Osteocyte (in vitro differentiated cells): ENCODE measurements around the gene SLC13A4. TPM values are rescaled to one million over a fixed set of nuclear protein-coding genes. Genes with fewer than 3 reads are reported as not detected.

Source experiments
- DNase-seq: peaks from one replicate; pipeline ENCODE4 v3.0.0; 2021; ENCODE audit warnings: mixed read lengths; ENCODE audit not compliant: unreplicated experiment; ENCODE audit errors: extremely low spot score
- H3K27ac Mint-ChIP-seq: one replicate; pipeline ENCODE4 v1.8.0; 2021; ENCODE audit warnings: mild to moderate bottlenecking, mixed read lengths; ENCODE audit not compliant: unreplicated experiment
- H3K27me3 Mint-ChIP-seq: one replicate; pipeline ENCODE4 v1.8.0; 2021; ENCODE audit warnings: mixed read lengths; ENCODE audit not compliant: unreplicated experiment
- H3K36me3 Mint-ChIP-seq: one replicate; pipeline ENCODE4 v1.8.0; 2021; ENCODE audit warnings: mixed read lengths; ENCODE audit not compliant: unreplicated experiment
- H3K4me1 Mint-ChIP-seq: one replicate; pipeline ENCODE4 v1.8.0; 2021; ENCODE audit warnings: mixed read lengths; ENCODE audit not compliant: unreplicated experiment
- H3K4me3 Mint-ChIP-seq: one replicate; pipeline ENCODE4 v1.8.0; 2021; ENCODE audit warnings: mild to moderate bottlenecking, moderate library complexity, mixed read lengths; ENCODE audit not compliant: unreplicated experiment
- H3K9me3 Mint-ChIP-seq: one replicate; pipeline ENCODE4 v1.8.0; 2021; ENCODE audit warnings: mixed read lengths; ENCODE audit not compliant: unreplicated experiment
- CTCF ChIP-seq: fragments of 200-600 bp; sonication (generic); IDR thresholded peaks from 2 replicates; pipeline ENCODE4 v1.5.0; 2021; ENCODE audit warnings: antibody characterized with exemption, mild to moderate bottlenecking, moderate library complexity
- total RNA-seq: library from RNA; stranded (reverse); gene quantifications from 2 replicates; pipeline ENCODE4 v1.2.1, GENCODE V29; 2021

Gene SLC13A4
- total RNA-seq, 1 donor from 2014 or later, result 0.81 TPM

GRCh38 chr7:135659159-135659846, 68.7 kb downstream of the SLC13A4 start:
- Mint-ChIP-seq H3K9me3 (no peaks in the 10 kb centered on the region), H3K4me3 (no peak overlapping the region), H3K27me3 (no peaks in the 10 kb centered on the region), H3K27ac (no peak overlapping the region), H3K36me3 (no peaks in the 10 kb centered on the region), H3K4me1 (peaks cover 19% of the 10 kb centered on the region)
- TF ChIP-seq CTCF, result no peak
- DNase-seq, result no peak

GRCh38 chr7:135658564-135658963, 69.4 kb downstream of the SLC13A4 start:
- Mint-ChIP-seq H3K27ac (no peak overlapping the region), H3K4me1 (peaks cover 12% of the 10 kb centered on the region), H3K4me3 (no peak overlapping the region), H3K9me3 (no peaks in the 10 kb centered on the region), H3K36me3 (no peaks in the 10 kb centered on the region), H3K27me3 (no peaks in the 10 kb centered on the region)
- TF ChIP-seq CTCF, result no peak
- no peak for DNase-seq

GRCh38 chr7:135653340-135654080, 74.5 kb downstream of the SLC13A4 start:
- DNase-seq, result no peak
- Mint-ChIP-seq H3K27me3 (no peaks in the 10 kb centered on the region), H3K27ac (peak overlapping the region; percentile 12), H3K36me3 (no peaks in the 10 kb centered on the region), H3K4me3 (no peak overlapping the region), H3K9me3 (no peaks in the 10 kb centered on the region), H3K4me1 (peaks cover 8% of the 10 kb centered on the region)
- TF ChIP-seq CTCF, result no peak

GRCh38 chr7:135650831-135651573, 77.0 kb downstream of the SLC13A4 start:
- DNase-seq, result no peak
- H3K9me3 Mint-ChIP-seq, result no peaks in the 10 kb centered on the region
- peaks cover 2% of the 10 kb centered on the region for H3K36me3 Mint-ChIP-seq
- H3K27ac Mint-ChIP-seq, result no peak overlapping the region
- no peak overlapping the region for H3K4me3 Mint-ChIP-seq
- no peaks in the 10 kb centered on the region for H3K27me3 Mint-ChIP-seq
- H3K4me1 Mint-ChIP-seq, result peaks cover 8% of the 10 kb centered on the region
- no peak for TF ChIP-seq CTCF

- Mint-ChIP-seq H3K4me1 (peaks cover 7% of the 10 kb centered on the region), H3K27ac (no peak overlapping the region)
- DNase-seq, result no peak
These were observed 79.8 kb downstream of the SLC13A4 start for GRCh38 chr7:135648235-135648634.

More at GRCh38 chr7:135648235-135648634, 79.8 kb downstream of the SLC13A4 start:
- H3K4me3 Mint-ChIP-seq, result no peak overlapping the region
- peaks cover 4% of the 10 kb centered on the region for H3K36me3 Mint-ChIP-seq
- no peaks in the 10 kb centered on the region for H3K9me3 Mint-ChIP-seq
- TF ChIP-seq CTCF, result no peak
- no peaks in the 10 kb centered on the region for H3K27me3 Mint-ChIP-seq
